ENCODE data around the gene STARD3.

STARD3 gene

DNA sequence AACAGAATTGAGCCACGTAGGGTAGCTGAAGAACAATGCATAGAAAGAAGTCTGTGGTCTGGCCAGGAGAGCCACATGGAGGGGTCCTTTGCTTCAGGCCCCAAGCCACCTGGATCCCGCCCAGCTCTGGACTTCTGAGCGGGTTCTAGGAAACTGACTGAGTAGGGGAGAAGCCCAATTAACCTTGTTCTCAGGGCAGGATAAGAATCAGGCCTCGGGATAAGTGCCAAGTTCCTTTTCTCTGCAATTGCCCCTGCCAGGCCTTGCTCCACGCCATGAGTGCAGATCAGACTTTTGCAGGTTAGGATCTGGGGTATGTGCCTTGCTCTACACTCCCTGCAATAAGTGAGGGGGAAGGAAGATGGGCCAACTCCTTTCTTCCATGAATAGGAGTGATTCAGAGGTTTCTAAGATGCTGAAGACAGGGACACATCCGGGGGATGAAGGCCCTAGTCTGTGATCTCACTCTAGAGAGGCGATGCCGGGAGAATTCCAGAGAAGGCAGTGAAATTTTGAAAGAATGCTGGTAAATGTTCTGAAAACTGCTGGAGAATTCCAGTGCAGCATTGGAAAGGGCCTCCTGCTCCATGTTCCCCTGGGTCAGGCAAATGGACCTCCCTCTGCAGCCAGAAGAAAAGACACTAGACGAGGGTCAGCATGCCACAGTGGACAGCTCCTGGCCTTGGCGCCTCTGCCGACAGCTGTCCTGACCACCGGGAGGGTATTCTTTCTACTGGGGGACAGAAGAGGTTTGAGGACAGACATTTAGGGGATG is 35.0 kb upstream of the STARD3 start:
- TF ChIP-seq, protein P1, sequence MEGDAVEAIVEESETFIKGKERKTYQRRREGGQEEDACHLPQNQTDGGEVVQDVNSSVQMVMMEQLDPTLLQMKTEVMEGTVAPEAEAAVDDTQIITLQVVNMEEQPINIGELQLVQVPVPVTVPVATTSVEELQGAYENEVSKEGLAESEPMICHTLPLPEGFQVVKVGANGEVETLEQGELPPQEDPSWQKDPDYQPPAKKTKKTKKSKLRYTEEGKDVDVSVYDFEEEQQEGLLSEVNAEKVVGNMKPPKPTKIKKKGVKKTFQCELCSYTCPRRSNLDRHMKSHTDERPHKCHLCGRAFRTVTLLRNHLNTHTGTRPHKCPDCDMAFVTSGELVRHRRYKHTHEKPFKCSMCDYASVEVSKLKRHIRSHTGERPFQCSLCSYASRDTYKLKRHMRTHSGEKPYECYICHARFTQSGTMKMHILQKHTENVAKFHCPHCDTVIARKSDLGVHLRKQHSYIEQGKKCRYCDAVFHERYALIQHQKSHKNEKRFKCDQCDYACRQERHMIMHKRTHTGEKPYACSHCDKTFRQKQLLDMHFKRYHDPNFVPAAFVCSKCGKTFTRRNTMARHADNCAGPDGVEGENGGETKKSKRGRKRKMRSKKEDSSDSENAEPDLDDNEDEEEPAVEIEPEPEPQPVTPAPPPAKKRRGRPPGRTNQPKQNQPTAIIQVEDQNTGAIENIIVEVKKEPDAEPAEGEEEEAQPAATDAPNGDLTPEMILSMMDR (IDR thresholded peaks at IDR 0.05): no peak

DNA sequence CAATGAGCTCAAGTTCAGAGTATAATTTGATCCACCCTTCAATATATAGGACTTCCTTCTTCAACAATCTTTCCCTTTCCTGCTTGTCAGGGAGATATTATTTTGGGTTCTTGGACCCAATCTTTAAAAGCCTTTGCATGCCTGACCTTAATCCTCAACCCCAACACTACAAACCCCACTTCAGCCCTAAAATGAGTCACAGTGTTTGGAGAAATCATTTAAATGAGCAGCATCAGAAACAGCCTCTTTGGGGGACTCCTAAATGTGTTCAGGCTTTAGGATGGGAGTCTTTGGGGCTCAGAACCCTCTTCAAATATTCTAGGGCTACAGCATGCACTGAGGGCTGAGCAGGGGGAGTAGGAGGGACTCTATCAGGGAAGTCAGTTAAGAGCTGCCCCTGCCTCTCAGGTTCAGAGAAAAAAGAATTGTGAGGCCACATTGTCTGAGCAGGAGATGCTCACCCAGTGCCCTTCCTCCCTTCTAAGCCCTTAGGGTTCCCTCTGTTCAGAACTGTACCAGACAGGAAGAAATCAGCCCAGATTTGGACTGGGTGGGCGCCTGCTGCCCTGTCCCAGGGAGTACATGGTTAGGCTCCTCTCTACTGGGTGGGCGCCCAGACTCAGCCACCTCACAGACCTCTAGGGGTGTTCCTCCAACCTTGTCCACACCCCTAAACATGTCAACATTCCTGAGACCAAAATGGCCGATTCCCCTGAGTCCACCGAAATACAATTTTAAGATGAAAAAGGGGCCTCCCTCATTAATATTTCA is 34.2 kb upstream of the STARD3 start:
- TF ChIP-seq, protein P1 (IDR thresholded peaks at IDR 0.05): no peak

DNA sequence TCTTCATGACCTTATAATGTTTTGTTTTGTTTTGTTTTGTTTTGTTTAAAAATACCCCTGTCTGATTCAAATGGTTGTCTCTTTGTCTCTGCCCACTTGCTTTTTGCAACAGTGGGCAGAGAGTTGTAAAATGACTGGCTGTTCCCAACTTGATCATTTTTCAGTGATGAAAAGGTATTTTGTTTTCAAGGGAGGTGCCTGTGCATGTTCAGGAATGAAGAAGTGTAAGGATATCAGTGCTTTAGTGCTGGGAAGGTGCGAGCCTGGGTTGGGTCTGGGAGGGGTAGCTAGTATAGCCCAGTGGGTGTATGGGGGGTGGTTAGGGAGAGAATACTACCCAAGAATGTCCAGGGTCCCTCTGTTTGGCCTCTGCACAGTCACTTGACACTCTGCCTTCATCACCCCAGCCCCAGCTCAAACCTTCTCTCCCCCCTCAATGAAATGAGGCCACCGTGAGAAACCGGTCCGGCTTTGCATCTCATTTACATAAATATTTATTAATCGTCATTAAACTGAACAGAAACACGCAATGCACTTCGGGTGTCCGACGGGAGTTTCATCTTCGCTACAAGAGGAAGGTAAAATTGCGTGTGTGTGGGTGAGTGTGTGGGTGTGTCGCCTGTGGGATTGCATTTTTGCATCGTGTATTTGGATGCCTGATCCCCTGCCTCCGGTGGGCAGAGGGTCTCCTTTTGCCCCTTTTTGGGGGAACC is 33.5 kb upstream of the STARD3 start:
- TF ChIP-seq, protein P1 (IDR thresholded peaks at IDR 0.05): no peak

DNA sequence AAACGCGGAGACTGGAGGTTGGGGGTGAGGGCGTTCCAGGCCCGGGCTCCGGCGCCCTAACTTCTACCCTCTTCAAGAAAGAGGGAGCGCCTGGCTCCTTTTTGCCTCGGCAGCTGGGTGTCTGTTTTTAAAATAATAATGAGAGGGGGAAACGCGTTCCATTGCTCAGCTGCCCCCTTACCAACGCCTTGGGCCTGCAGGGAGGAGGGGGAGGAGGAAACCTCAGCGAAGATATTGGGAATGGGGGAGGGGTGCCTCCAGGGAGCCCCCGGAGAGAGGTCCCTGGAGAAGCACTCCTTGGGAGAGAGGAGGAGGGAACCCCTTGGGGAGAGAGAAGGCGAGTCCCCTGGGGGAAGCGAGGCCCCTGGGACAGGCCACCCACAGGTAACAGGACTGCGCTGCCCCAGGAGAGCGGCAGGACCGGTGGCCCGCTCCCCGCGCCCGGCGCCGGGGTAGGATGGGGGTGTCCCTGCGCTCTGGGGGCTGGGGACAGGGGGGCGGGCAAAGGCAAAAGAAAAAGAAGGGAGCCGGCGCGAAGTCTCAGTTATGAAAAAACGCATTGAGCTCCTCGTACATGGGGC is 31.9 kb upstream of the STARD3 start:
- TF ChIP-seq, protein P1 (IDR thresholded peaks at IDR 0.05): no peak

DNA sequence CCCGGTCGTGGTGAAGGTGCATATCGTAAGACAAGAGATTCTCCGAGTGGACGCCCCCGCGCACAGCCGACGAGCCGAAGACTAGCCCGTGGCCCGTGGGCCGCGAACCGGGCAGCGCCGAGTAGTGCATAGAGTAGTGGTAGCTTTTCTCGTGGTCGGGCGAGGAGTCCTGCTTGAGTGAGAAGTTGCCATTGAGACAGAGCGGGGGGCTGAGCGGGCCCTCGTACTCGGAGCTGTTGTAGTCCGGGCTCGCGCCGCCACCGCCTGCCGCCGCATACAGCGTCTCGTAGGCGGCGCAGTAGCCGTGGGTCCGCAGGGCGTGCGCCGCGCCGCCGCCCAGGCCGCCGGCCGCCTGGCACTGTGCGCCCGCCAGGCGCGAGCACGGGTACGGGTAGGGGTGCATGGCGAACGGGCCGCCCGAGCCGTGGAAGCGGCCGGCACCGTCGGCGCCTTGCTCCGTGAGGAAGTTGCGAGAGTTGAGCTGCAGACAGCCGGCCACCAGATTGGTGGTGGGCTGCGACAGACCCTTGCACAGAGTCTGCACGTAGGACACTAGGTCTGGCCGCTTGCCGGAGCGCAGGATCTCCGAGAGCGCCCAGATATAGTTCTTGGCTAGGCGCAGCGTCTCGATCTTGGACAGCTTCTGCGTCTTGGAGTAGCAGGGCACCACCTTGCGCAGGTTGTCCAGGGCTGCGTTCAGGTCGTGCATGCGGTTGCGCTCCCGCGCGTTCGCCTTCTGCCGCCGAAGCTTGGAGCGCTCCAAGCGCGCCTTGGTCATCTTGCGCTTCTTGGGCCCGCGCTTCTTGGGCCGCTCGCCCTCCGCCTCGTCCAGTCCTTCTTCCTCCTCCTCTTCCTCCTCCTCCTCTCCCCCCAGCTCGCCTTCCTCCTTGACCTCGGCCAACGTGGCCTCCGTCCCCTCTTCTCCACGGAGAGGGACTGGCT is 31.2 kb upstream of the STARD3 start:
- TF ChIP-seq, protein P1 (IDR thresholded peaks at IDR 0.05): no peak

DNA sequence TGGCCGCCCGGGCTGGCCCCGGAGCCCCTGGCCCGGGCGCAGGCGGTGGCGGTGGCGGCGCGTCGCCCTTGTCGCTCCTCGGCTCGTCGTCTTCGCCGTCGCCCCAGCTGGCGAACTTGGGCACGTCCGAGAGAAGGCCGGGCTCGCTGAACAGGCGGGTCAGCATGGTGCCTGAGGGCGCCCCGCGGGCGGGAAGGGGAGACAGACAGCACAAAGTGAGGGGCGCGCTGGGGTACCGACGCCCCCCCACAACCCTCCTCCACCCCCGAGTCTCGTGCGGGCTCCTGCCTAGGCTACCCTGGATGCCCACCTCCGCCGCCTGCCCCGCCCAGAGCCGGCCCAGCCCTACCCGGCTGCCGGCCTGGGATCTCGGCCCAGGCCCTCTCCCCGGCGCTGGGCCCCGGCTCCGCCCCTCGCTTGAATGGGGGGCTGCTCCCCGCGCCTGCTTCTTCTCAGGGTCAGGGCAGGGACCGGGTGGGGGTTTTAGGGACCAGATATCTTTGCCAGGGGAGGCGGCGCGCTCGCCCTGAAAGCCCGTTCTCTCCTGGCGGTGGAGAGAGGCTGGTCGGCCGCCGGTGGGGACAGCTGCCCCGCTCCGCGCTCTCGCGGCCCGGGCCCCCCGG is 30.4 kb upstream of the STARD3 start:
- TF ChIP-seq, protein P1 (IDR thresholded peaks at IDR 0.05): no peak
